Adipocyte (in vitro differentiated cells): ENCODE measurements around the gene NIT1.

Experiments used
- DNase-seq: peaks from one replicate; pipeline ENCODE4 v3.0.0-alpha.2; 2015; ENCODE audit warnings: low read depth
- H3K27me3 ChIP-seq: replicated peaks from 2 replicates; pipeline ENCODE4 v1.7.0; 2013; ENCODE audit warnings: mild to moderate bottlenecking, low read length, moderate library complexity; ENCODE audit not compliant: control insufficient read depth, insufficient read depth
- H3K36me3 ChIP-seq: 2 replicates; pipeline ENCODE4 v1.7.0; 2013; ENCODE audit warnings: low read length, mild to moderate bottlenecking, moderate library complexity; ENCODE audit not compliant: control insufficient read depth, insufficient read depth, severe bottlenecking
- H3K4me1 ChIP-seq: 2 replicates; pipeline ENCODE4 v1.7.0; 2013; ENCODE audit warnings: mild to moderate bottlenecking, low read length, moderate library complexity; ENCODE audit not compliant: control insufficient read depth, insufficient read depth
- H3K4me3 ChIP-seq: 2 replicates; pipeline ENCODE4 v1.7.0; 2013; ENCODE audit warnings: mild to moderate bottlenecking, low read length, moderate library complexity
- H3K9ac ChIP-seq: 2 replicates; pipeline ENCODE4 v1.7.0; 2013; ENCODE audit warnings: mild to moderate bottlenecking, low read length, moderate library complexity
- H3K9me3 ChIP-seq: 2 replicates; pipeline ENCODE4 v1.7.0; 2013; ENCODE audit warnings: mild to moderate bottlenecking, low read length, moderate library complexity; ENCODE audit not compliant: control insufficient read depth

The NIT1 gene

GRCh38 chr1:161137881-161138280 is 20.0 kb downstream of the NIT1 start:
- Histone ChIP-seq H3K9ac (peak overlapping the region; percentile 20), H3K27me3 (no peaks in the 10 kb centered on the region), H3K36me3 (no peaks in the 10 kb centered on the region), H3K4me3 (no peak overlapping the region), H3K4me1 (peaks cover 19% of the 10 kb centered on the region), H3K9me3 (no peaks in the 10 kb centered on the region)
- DNase-seq = no peak

GRCh38 chr1:161138431-161138830 is 20.5 kb downstream of the NIT1 start:
- Histone ChIP-seq H3K9me3 (no peaks in the 10 kb centered on the region), H3K9ac (peak overlapping the region; percentile 20), H3K27me3 (no peaks in the 10 kb centered on the region), H3K4me3 (no peak overlapping the region), H3K36me3 (no peaks in the 10 kb centered on the region), H3K4me1 (peaks cover 18% of the 10 kb centered on the region)
- no peak for DNase-seq

GRCh38 chr1:161139766-161140165 is 21.9 kb downstream of the NIT1 start:
- H3K9ac ChIP-seq = no peak overlapping the region
- H3K36me3 ChIP-seq = no peaks in the 10 kb centered on the region
- H3K4me3 ChIP-seq = no peak overlapping the region
- peak; percentile 79 for DNase-seq
- H3K9me3 ChIP-seq = no peaks in the 10 kb centered on the region
- H3K4me1 ChIP-seq = peaks cover 12% of the 10 kb centered on the region
- H3K27me3 ChIP-seq = no peaks in the 10 kb centered on the region

- no peaks in the 10 kb centered on the region for H3K9me3 ChIP-seq
- peaks cover 12% of the 10 kb centered on the region for H3K4me1 ChIP-seq
- H3K36me3 ChIP-seq = no peaks in the 10 kb centered on the region
- H3K9ac ChIP-seq = no peak overlapping the region
- no peaks in the 10 kb centered on the region for H3K27me3 ChIP-seq
- no peak for DNase-seq
- H3K4me3 ChIP-seq = no peak overlapping the region
Observed at GRCh38 chr1:161140755-161141400, 23.0 kb downstream of the NIT1 start.

- Histone ChIP-seq H3K9ac (no peak overlapping the region), H3K36me3 (no peaks in the 10 kb centered on the region), H3K9me3 (no peaks in the 10 kb centered on the region), H3K27me3 (no peaks in the 10 kb centered on the region), H3K4me3 (no peak overlapping the region), H3K4me1 (no peaks in the 10 kb centered on the region)
- DNase-seq = no peak
Observed at GRCh38 chr1:161145832-161146231, 27.9 kb downstream of the NIT1 start.

GRCh38 chr1:161153176-161153575 is 35.3 kb downstream of the NIT1 start:
- no peak for DNase-seq
- peaks cover 12% of the 10 kb centered on the region for H3K36me3 ChIP-seq
- H3K9ac ChIP-seq = peak overlapping the region; percentile 98
- no peaks in the 10 kb centered on the region for H3K9me3 ChIP-seq
- no peaks in the 10 kb centered on the region for H3K27me3 ChIP-seq
- peak overlapping the region; percentile 98 for H3K4me3 ChIP-seq
- H3K4me1 ChIP-seq = peaks cover 4% of the 10 kb centered on the region

GRCh38 chr1:161153682-161154337 is 35.9 kb downstream of the NIT1 start, which contains the start of gene UFC1:
UFC1 (plus strand) TSS chr1:161153978; CDS start chr1:161153998, 20 bp downstream.
- H3K4me3 ChIP-seq = peak within 1 kb of the TSS; percentile 98
- peak within 1 kb of the TSS; percentile 98 for H3K9ac ChIP-seq
- peak; percentile 92 for DNase-seq
- H3K27me3 ChIP-seq = no peaks in the 10 kb centered on the region
- peaks cover 18% of the 10 kb centered on the region for H3K36me3 ChIP-seq
- peaks cover 8% of the 10 kb centered on the region for H3K4me1 ChIP-seq
- H3K9me3 ChIP-seq = no peaks in the 10 kb centered on the region

- Histone ChIP-seq H3K4me1 (peaks cover 22% of the 10 kb centered on the region), H3K27me3 (no peaks in the 10 kb centered on the region), H3K9me3 (no peaks in the 10 kb centered on the region), H3K4me3 (no peak overlapping the region), H3K9ac (no peak overlapping the region), H3K36me3 (peaks cover 29% of the 10 kb centered on the region)
- DNase-seq = no peak
Observed at GRCh38 chr1:161157867-161158266, 40.0 kb downstream of the NIT1 start.

- no peak for DNase-seq
- Histone ChIP-seq H3K27me3 (no peaks in the 10 kb centered on the region), H3K9ac (peak overlapping the region; percentile 90), H3K36me3 (peaks cover 35% of the 10 kb centered on the region), H3K4me3 (peak overlapping the region; percentile 90), H3K9me3 (no peaks in the 10 kb centered on the region), H3K4me1 (peaks cover 18% of the 10 kb centered on the region)
Observed at GRCh38 chr1:161158316-161159010, 40.6 kb downstream of the NIT1 start.

GRCh38 chr1:161159087-161159912 is 41.4 kb downstream of the NIT1 start, which contains the start of gene USP21:
USP21 (plus strand) TSS chr1:161159500; CDS start chr1:161160641, 1,141 bp downstream.
- peaks cover 37% of the 10 kb centered on the region for H3K36me3 ChIP-seq
- DNase-seq = peak; percentile 98

GRCh38 chr1:161159913-161160243 is 42.0 kb downstream of the NIT1 start:
- Histone ChIP-seq H3K36me3 (peaks cover 43% of the 10 kb centered on the region), H3K27me3 (no peaks in the 10 kb centered on the region), H3K4me1 (peaks cover 18% of the 10 kb centered on the region), H3K9ac (peak overlapping the region; percentile 90), H3K9me3 (no peaks in the 10 kb centered on the region), H3K4me3 (peak overlapping the region; percentile 90)
- DNase-seq = no peak

More at GRCh38 chr1:161159087-161159912, 41.4 kb downstream of the NIT1 start, which contains the start of gene USP21:
- peak within 1 kb of the TSS; percentile 90 for H3K9ac ChIP-seq
- H3K4me1 ChIP-seq = peaks cover 18% of the 10 kb centered on the region
- H3K4me3 ChIP-seq = peak within 1 kb of the TSS; percentile 90
- no peaks in the 10 kb centered on the region for H3K27me3 ChIP-seq
- no peaks in the 10 kb centered on the region for H3K9me3 ChIP-seq
